H1 (cell line): ENCODE data around the gene MAB21L3. TPM values are rescaled to one million over a fixed set of nuclear protein-coding genes. Genes with fewer than 3 reads are reported as not detected.

ENCODE experiments used
- CTCF ChIA-PET: fragments of 300-600 bp; sonication (Branson Sonifier 250); formaldehyde crosslinking; loops from one replicate; lab custom pipeline; 2021; ENCODE audit not compliant: partially characterized antibody; lab: Charles Lee
- POLR2A ChIA-PET: fragments of 300-600 bp; sonication (Branson Sonifier 250); formaldehyde crosslinking; loops from one replicate; lab custom pipeline; 2021; ENCODE audit warnings: inconsistent platforms; ENCODE audit not compliant: partially characterized antibody; lab: Charles Lee
- DNase-seq, 2 experiments: peaks; one replicate each; pipeline versions ENCODE4 v3.0.0 to v3.0.0-alpha.2; 2010 to 2022; ENCODE audit warnings: low spot score in 2 of 2, low read depth in 1 of 2, mixed read lengths in 1 of 2
- FAIRE-seq: peaks from 2 replicates; lab custom pipeline; 2011; peaks lifted over from hg19 to GRCh38; lab: Jason Lieb, UNC
- H2AFZ ChIP-seq: 2 replicates; pipeline ENCODE4 v1.8.1; 2012; ENCODE audit warnings: low read length, inconsistent platforms
- H2AK5ac ChIP-seq: 2 replicates; pipeline ENCODE4 v1.6.1; 2013; ENCODE audit warnings: low read depth, low read length
- H2BK120ac ChIP-seq: replicated peaks from 2 replicates; pipeline ENCODE3; 2013; ENCODE audit warnings: low read depth, low read length, inconsistent platforms
- H2BK12ac ChIP-seq: 2 replicates; pipeline ENCODE4 v1.6.1; 2013; ENCODE audit warnings: low read depth, low read length
- H2BK15ac ChIP-seq: 2 replicates; pipeline ENCODE4 v1.6.1; 2013; ENCODE audit warnings: low read length
- H2BK20ac ChIP-seq: 2 replicates; pipeline ENCODE4 v1.6.1; 2013; ENCODE audit warnings: low read length
- H2BK5ac ChIP-seq: 2 replicates; pipeline ENCODE4 v1.6.1; 2013; ENCODE audit warnings: low read depth, low read length
- H3K14ac ChIP-seq: 2 replicates; pipeline ENCODE4 v1.6.1; 2013; ENCODE audit warnings: inconsistent platforms; ENCODE audit not compliant: insufficient read length
- H3K18ac ChIP-seq: 2 replicates; pipeline ENCODE4 v1.6.1; 2013; ENCODE audit warnings: low read length; ENCODE audit errors: extremely low read depth
- H3K23ac ChIP-seq: 2 replicates; pipeline ENCODE4 v1.6.1; 2013; ENCODE audit warnings: inconsistent platforms; ENCODE audit not compliant: insufficient read length
- H3K23me2 ChIP-seq: 2 replicates; pipeline ENCODE4 v1.6.1; 2013; ENCODE audit warnings: low read depth, low read length
- H3K27ac ChIP-seq: 2 replicates; pipeline ENCODE4 v1.6.1; 2011; ENCODE audit warnings: low read depth, low read length, inconsistent platforms
- H3K27me3 ChIP-seq, 4 experiments: replicated peaks in 1 of 4; 1 replicate in 1 of 4; 2 replicates in 3 of 4; pipeline versions ENCODE4 v1.6.1 to v1.8.1; 2011 to 2013; ENCODE audit warnings: low read length in 3 of 4, mild to moderate bottlenecking in 3 of 4, inconsistent platforms in 2 of 4, mixed read lengths in 2 of 4, moderate library complexity in 1 of 4; ENCODE audit not compliant: control insufficient read depth in 3 of 4, insufficient read depth in 3 of 4; ENCODE audit errors: extremely low read depth in 1 of 4
- H3K36me3 ChIP-seq, 4 experiments: 2 replicates each; pipeline versions ENCODE4 v1.6.1 to v1.8.1; 2011 to 2013; ENCODE audit warnings: mild to moderate bottlenecking in 4 of 4, low read length in 3 of 4, moderate library complexity in 2 of 4, control low read depth in 1 of 4, inconsistent platforms in 1 of 4; ENCODE audit not compliant: insufficient read depth in 4 of 4, control insufficient read depth in 2 of 4
- H3K4ac ChIP-seq: replicated peaks from 2 replicates; pipeline ENCODE3; 2013; ENCODE audit warnings: low read length, low read depth, mixed read lengths, inconsistent platforms; ENCODE audit not compliant: insufficient read length
- H3K4me1 ChIP-seq, 4 experiments: replicated peaks in 1 of 4; 1 replicate in 1 of 4; 2 replicates in 3 of 4; pipeline versions ENCODE4 v1.6.1 to v1.8.1; 2011 to 2013; ENCODE audit warnings: low read length in 3 of 4, inconsistent platforms in 2 of 4, mixed read lengths in 1 of 4; ENCODE audit not compliant: insufficient read depth in 4 of 4, control insufficient read depth in 3 of 4
- H3K4me2 ChIP-seq, 2 experiments: 2 replicates each; pipeline versions ENCODE4 v1.6.1 to v1.8.1; 2011 to 2013; ENCODE audit warnings: low read depth in 2 of 2, low read length in 2 of 2, control low read depth in 1 of 2, inconsistent platforms in 1 of 2, mild to moderate bottlenecking in 1 of 2; ENCODE audit not compliant: insufficient read depth in 1 of 2
- H3K4me3 ChIP-seq, 4 experiments: fragments of 200-600, 300-600 bp in 1 of 4; sonication (generic), shearing (Covaris generic), sonication (Bioruptor Twin) in 1 of 4; 2 replicates each; pipeline versions ENCODE4 v1.5.1 to v1.8.1; 2011 to 2016; ENCODE audit warnings: low read length in 4 of 4, low read depth in 3 of 4, control low read depth in 2 of 4, inconsistent platforms in 2 of 4, mild to moderate bottlenecking in 2 of 4, mixed read lengths in 1 of 4, moderate library complexity in 1 of 4; ENCODE audit not compliant: insufficient read depth in 2 of 4; ENCODE audit errors: extremely low read depth in 1 of 4
- H3K56ac ChIP-seq: replicated peaks from 2 replicates; pipeline ENCODE3; 2013; ENCODE audit warnings: low read depth, mild to moderate bottlenecking, mixed read lengths, low read length, inconsistent platforms; ENCODE audit not compliant: insufficient read length
- H3K79me1 ChIP-seq: 2 replicates; pipeline ENCODE4 v1.6.1; 2013; ENCODE audit warnings: low read depth, low read length, control low read depth
- H3K79me2 ChIP-seq, 2 experiments: 2 replicates each; pipeline versions ENCODE4 v1.6.1 to v1.8.1; 2012 to 2013; ENCODE audit warnings: low read length in 2 of 2, mild to moderate bottlenecking in 2 of 2, inconsistent platforms in 1 of 2; ENCODE audit not compliant: insufficient read depth in 2 of 2, control insufficient read depth in 1 of 2
- H3K9ac ChIP-seq, 4 experiments: replicated peaks in 1 of 4; 1 replicate in 1 of 4; 2 replicates in 3 of 4; pipeline versions ENCODE4 v1.6.1 to v1.8.1; 2011 to 2013; ENCODE audit warnings: low read depth in 3 of 4, low read length in 3 of 4, control low read depth in 2 of 4, mild to moderate bottlenecking in 2 of 4, moderate library complexity in 2 of 4, inconsistent platforms in 1 of 4; ENCODE audit errors: extremely low read depth in 1 of 4
- H3K9me3 ChIP-seq, 2 experiments: 2 replicates each; pipeline versions ENCODE4 v1.6.1 to v1.8.1; 2012 to 2013; ENCODE audit warnings: mild to moderate bottlenecking in 2 of 2, moderate library complexity in 2 of 2, control low read depth in 1 of 2, inconsistent platforms in 1 of 2, low read depth in 1 of 2, low read length in 1 of 2, mixed read lengths in 1 of 2; ENCODE audit not compliant: insufficient read depth in 2 of 2
- H4K20me1 ChIP-seq, 2 experiments: replicated peaks in 1 of 2; 2 replicates each; pipeline versions ENCODE3 to v1.8.1; 2011 to 2013; ENCODE audit warnings: inconsistent platforms in 2 of 2, low read length in 2 of 2, mild to moderate bottlenecking in 1 of 2; ENCODE audit not compliant: insufficient read depth in 2 of 2, control insufficient read depth in 1 of 2
- H4K5ac ChIP-seq: 2 replicates; pipeline ENCODE4 v1.6.1; 2013; ENCODE audit warnings: low read length, low read depth, mixed read lengths, inconsistent platforms; ENCODE audit not compliant: insufficient read length
- H4K8ac ChIP-seq: 2 replicates; pipeline ENCODE4 v1.8.0; 2013; ENCODE audit warnings: mild to moderate bottlenecking, moderate library complexity, low read length, inconsistent platforms; ENCODE audit not compliant: insufficient read depth; ENCODE audit errors: extremely low read depth
- H4K91ac ChIP-seq: replicated peaks from 2 replicates; pipeline ENCODE3; 2013; ENCODE audit warnings: low read length, mixed read lengths, inconsistent platforms; ENCODE audit not compliant: insufficient read length
- BCL11A ChIP-seq, 2 experiments: IDR thresholded peaks; one replicate each; pipeline ENCODE4 v1.6.1; 2011; ENCODE audit warnings: low read depth in 2 of 2, low read length in 2 of 2, mild to moderate bottlenecking in 2 of 2
- CEBPB ChIP-seq: IDR thresholded peaks from 2 replicates; pipeline ENCODE4 v1.6.1; 2012; ENCODE audit warnings: low read depth, low read length
- CTBP2 ChIP-seq: IDR thresholded peaks from 2 replicates; pipeline ENCODE4 v1.7.0; 2011; ENCODE audit warnings: borderline replicate concordance, mild to moderate bottlenecking, moderate library complexity, mixed read lengths, low read length; ENCODE audit not compliant: insufficient read depth, insufficient read length
- FOSL1 ChIP-seq: IDR thresholded peaks from 2 replicates; pipeline ENCODE4 v1.6.1; 2011; ENCODE audit warnings: mild to moderate bottlenecking, low read depth, low read length, moderate library complexity; ENCODE audit not compliant: insufficient read depth
- KDM5A ChIP-seq: fragments of 200-600 bp; IDR thresholded peaks from 2 replicates; pipeline ENCODE4 v1.7.1; 2012; ENCODE audit warnings: mild to moderate bottlenecking, low read length, inconsistent platforms, mixed read lengths
- MAX ChIP-seq: IDR thresholded peaks from 2 replicates; pipeline ENCODE4 v1.6.1; 2012; ENCODE audit warnings: inconsistent platforms
- NANOG ChIP-seq: IDR thresholded peaks from 2 replicates; pipeline ENCODE4 v1.6.1; 2011; ENCODE audit warnings: low read length, low read depth, mild to moderate bottlenecking, inconsistent platforms; ENCODE audit not compliant: insufficient read depth, poor library complexity, severe bottlenecking
- SIN3A ChIP-seq, 2 experiments: IDR thresholded peaks in 1 of 2; conservative IDR thresholded peaks in 1 of 2; 2 replicates each; pipeline ENCODE4 v1.6.1; 2011 to 2012; ENCODE audit warnings: low read length in 2 of 2, improper control_type of control experiment in 1 of 2, low read depth in 1 of 2, mild to moderate bottlenecking in 1 of 2
- SP1 ChIP-seq: IDR thresholded peaks from 2 replicates; pipeline ENCODE4 v1.6.1; 2011; ENCODE audit warnings: low read depth, low read length
- YY1 ChIP-seq: IDR thresholded peaks from 2 replicates; pipeline ENCODE4 v1.6.1; 2011; ENCODE audit warnings: low read depth, mild to moderate bottlenecking, low read length
- WGBS, 2 experiments: shearing (Covaris generic) in 1 of 2; methylation state at CpG; one replicate each; pipeline versions ENCODE4 v1.1.6 to v1.1.7; 2013 to 2015; ENCODE audit warnings: low lambda C conversion rate in 2 of 2, mixed read lengths in 2 of 2, inconsistent platforms in 1 of 2, low coverage in 1 of 2, missing lambda C conversion rate in 1 of 2; ENCODE audit not compliant: insufficient replicate concordance in 2 of 2, insufficient coverage in 1 of 2, insufficient read length in 1 of 2; ENCODE audit errors: extremely low coverage in 1 of 2, missing lambda C conversion rate in 1 of 2; 5-methylcytosine and 5-hydroxymethylcytosine counted together
- polyA plus RNA-seq, 7 experiments: library from polyadenylated mRNA; depleted of rRNA in 3 of 7; stranded (reverse) in 5 of 7; unstranded in 2 of 7; fragments of >200 nt in 5 of 7; fragments of 200-250 nt in 2 of 7; gene quantifications; 1 replicate in 5 of 7; 2 replicates in 1 of 7; 4 replicates in 1 of 7; pipeline versions ENCODE4 v1.2.1 to v1.2.3, GENCODE V29; 2011 to 2013; ENCODE audit warnings: missing spikeins in 2 of 7, mixed read lengths in 2 of 7
- total RNA-seq: library from RNA; stranded (reverse); fragmentation: NEBNext Ultra II Directional; extraction: Animal tissue kit (Norgen Biotek cat#: 25700); gene quantifications from 2 replicates; pipeline ENCODE4 v1.2.1, GENCODE V29; 2021

The MAB21L3 gene
- total and polyA plus RNA-seq, 2 of the 8 experiments (the other 6 are each of a cell fraction or from before 2014, with no cell fraction given): not detected

- Histone ChIP-seq H3K27me3 (peaks cover 0 to 25% (median 19%) of the 10 kb centered on the region in 4 experiments; a peak in 6 of 7 replicates), H3K4me2 (no peak overlapping the region), H3K56ac (no peak overlapping the region), H3K18ac (no peak overlapping the region), H2BK20ac (no peak overlapping the region), H2AFZ (no peak overlapping the region), H4K20me1 (no peaks in the 10 kb centered on the region), H3K9ac (no peak overlapping the region), H3K14ac (no peak overlapping the region), H2AK5ac (no peak overlapping the region), H3K4me3 (no peak overlapping the region), H4K91ac (no peak overlapping the region), H2BK12ac (no peak overlapping the region), H2BK15ac (no peak overlapping the region), H3K79me1 (no peaks in the 10 kb centered on the region; the same call in 1 of the 2 replicates), H4K8ac (no peak overlapping the region), H3K4me1 (peaks cover 0 to 9% (median 6%) of the 10 kb centered on the region in 4 experiments; a peak in 6 of 7 replicates), H2BK120ac (no peak overlapping the region), H3K23me2 (peaks cover 8% of the 10 kb centered on the region; the same call in 1 of the 2 replicates), H2BK5ac (no peak overlapping the region), H3K36me3 (no peaks in the 10 kb centered on the region), H3K79me2 (no peaks in the 10 kb centered on the region), H4K5ac (no peak overlapping the region), H3K23ac (no peak overlapping the region), H3K9me3 (no peaks in the 10 kb centered on the region), H3K4ac (no peak overlapping the region), H3K27ac (no peak overlapping the region)
- no peak for DNase-seq
- no peak for TF ChIP-seq YY1
- TF ChIP-seq CEBPB: no peak
- TF ChIP-seq SIN3A (conservative IDR thresholded peaks at IDR 0.05 in 1 of 2, IDR thresholded peaks at IDR 0.05 in 1 of 2; ENCODE audit: low read depth in 1 of 2, low read length in 2 of 2): no peak
- TF ChIP-seq SP1: no peak
- TF ChIP-seq CTBP2: no peak
- TF ChIP-seq MAX: no peak
- TF ChIP-seq BCL11A (IDR thresholded peaks at IDR 0.05; ENCODE audit: low read depth in 2 of 2, low read length in 2 of 2): no peak
- TF ChIP-seq KDM5A: no peak
- no peak for TF ChIP-seq FOSL1
- no peak for TF ChIP-seq NANOG
- CTCF ChIA-PET: no interaction called here
- POLR2A ChIA-PET: no interaction called here
- WGBS, 2 experiments: 93% methylated on average over 6 of the region's 6 CpGs; no CpG with 5 or more reads in 1 of the 2 experiments
- FAIRE-seq: no peak
These were observed 59.8 kb downstream of the MAB21L3 start for GRCh38 chr1:116170721-116171589.
